Stomach (tissue), 4 donors: Measurements from ENCODE around the gene SUCO.

Experiments
- CTCF ChIP-seq, 7 experiments: fragments of 450-650 bp in 4 of 7; fragments of 200-600 bp in 3 of 7; sonication (generic) in 3 of 7; IDR thresholded peaks; one replicate each; pipeline ENCODE4 v1.5.1; 2016 to 2019; ENCODE audit warnings: antibody characterized with exemption in 7 of 7, control low read depth in 2 of 7, mild to moderate bottlenecking in 1 of 7
- POLR2AphosphoS5 ChIP-seq, 3 donors: sonication (generic); formaldehyde crosslinking; IDR thresholded peaks; one replicate each; pipeline ENCODE4 v1.6.1; 2016; ENCODE audit warnings: antibody characterized with exemption in 3 of 3

GRCh38 chr1:172492421-172492820 lies 40.5 kb upstream of the SUCO start:
- TF ChIP-seq CTCF (IDR thresholded peaks at IDR 0.05) (no peak), POLR2AphosphoS5 (IDR thresholded peaks at IDR 0.05) (no peak)
